ENCODE measurements around the gene DDX54. TPM values are rescaled to one million over a fixed set of nuclear protein-coding genes. Genes with fewer than 3 reads are reported as not detected.
"Not testable (repeated sequence)": the region's sequence is repeated elsewhere in the genome, so short reads cannot be mapped to it uniquely, and the experiment has no call there.

The DDX54 gene
- total RNA-seq, 1 donor from 2014 or later: 46.6 TPM

GRCh38 chr12:113141716-113142115 lies 43.6 kb downstream of the DDX54 start:
- not testable (repeated sequence) for ATAC-seq

GRCh38 chr12:113140706-113141105 lies 44.6 kb downstream of the DDX54 start:
- ATAC-seq: no peak

GRCh38 chr12:113138826-113139225 lies 46.5 kb downstream of the DDX54 start:
- no peak for ATAC-seq

GRCh38 chr12:113137861-113138783 lies 47.2 kb downstream of the DDX54 start:
- ATAC-seq: no peak

GRCh38 chr12:113136990-113137511 lies 48.2 kb downstream of the DDX54 start:
- ATAC-seq: peak; percentile 84

GRCh38 chr12:113136128-113136989 lies 48.9 kb downstream of the DDX54 start:
- ATAC-seq: peak; percentile 2

GRCh38 chr12:113135178-113136127 lies 49.8 kb downstream of the DDX54 start, which contains the start of gene RASAL1:
Gene RASAL1, minus strand, starts transcription at chr12:113135761. Its CDS starts 299 bp downstream, at chr12:113135462.
- peak; percentile 85 for ATAC-seq

GRCh38 chr12:113134521-113134951 lies 50.7 kb downstream of the DDX54 start:
- no peak for ATAC-seq

GRCh38 chr12:113134071-113134470 lies 51.2 kb downstream of the DDX54 start:
- no peak for ATAC-seq

GRCh38 chr12:113133666-113134065 lies 51.6 kb downstream of the DDX54 start:
- ATAC-seq: no peak

- ATAC-seq: no peak
These were observed 52.2 kb downstream of the DDX54 start for GRCh38 chr12:113133036-113133435.

- peak; percentile 5 for ATAC-seq
These were observed 53.7 kb downstream of the DDX54 start for GRCh38 chr12:113131556-113131955.

GRCh38 chr12:113130457-113131135 lies 54.7 kb downstream of the DDX54 start:
- peak; percentile 73 for ATAC-seq

GRCh38 chr12:113129664-113130456 lies 55.4 kb downstream of the DDX54 start:
- peak; percentile 1 for ATAC-seq

GRCh38 chr12:113128802-113129663 lies 56.2 kb downstream of the DDX54 start:
- no peak for ATAC-seq

GRCh38 chr12:113127791-113128199 lies 57.5 kb downstream of the DDX54 start:
- ATAC-seq: no peak

- ATAC-seq: no peak
These were observed 64.5 kb downstream of the DDX54 start for GRCh38 chr12:113120670-113121370.

- no peak for ATAC-seq
These were observed 65.2 kb downstream of the DDX54 start for GRCh38 chr12:113119980-113120669.

Measured in esophagus mucosa (tissue), 1 donor.